NOMO-1 treated with dmso at 0.1 percent for 144 hours (cell line): ENCODE data around the gene SMIM20.

Experiments used
- DNase-seq: peaks from one replicate; lab custom pipeline; 2025; ENCODE audit not compliant: unreplicated experiment; lab: John Stamatoyannopoulos, UW

The SMIM20 gene

GRCh38 chr4:25925486-25926201, 11.6 kb downstream of the SMIM20 start:
- peak; percentile 13 for DNase-seq

GRCh38 chr4:25926462-25926861, 12.4 kb downstream of the SMIM20 start:
- DNase-seq = no peak

- DNase-seq = no peak
These were observed 13.6 kb downstream of the SMIM20 start for GRCh38 chr4:25927361-25928195.

GRCh38 chr4:25928379-25929297, 14.6 kb downstream of the SMIM20 start:
- DNase-seq = peak; percentile 58

GRCh38 chr4:25929298-25929686, 15.3 kb downstream of the SMIM20 start:
- DNase-seq = no peak

GRCh38 chr4:25930731-25931354, 16.8 kb downstream of the SMIM20 start:
- DNase-seq = no peak

- DNase-seq = no peak
These were observed 22.7 kb downstream of the SMIM20 start for GRCh38 chr4:25936696-25937095.

GRCh38 chr4:25937801-25938200, 23.8 kb downstream of the SMIM20 start:
- DNase-seq = no peak

GRCh38 chr4:25938366-25938765, 24.3 kb downstream of the SMIM20 start:
- DNase-seq = no peak

- no peak for DNase-seq
These were observed 24.8 kb downstream of the SMIM20 start for GRCh38 chr4:25938787-25939186.

GRCh38 chr4:25939330-25939729, 25.3 kb downstream of the SMIM20 start:
- no peak for DNase-seq

GRCh38 chr4:25941457-25942221, 27.6 kb downstream of the SMIM20 start:
- DNase-seq = no peak

- DNase-seq = no peak
These were observed 29.3 kb downstream of the SMIM20 start for GRCh38 chr4:25943312-25943711.

GRCh38 chr4:25943805-25944204, 29.8 kb downstream of the SMIM20 start:
- DNase-seq = no peak

- no peak for DNase-seq
These were observed 34.0 kb downstream of the SMIM20 start for GRCh38 chr4:25948051-25948450.

GRCh38 chr4:25949173-25949748, 35.2 kb downstream of the SMIM20 start:
- no peak for DNase-seq

GRCh38 chr4:25949994-25950393, 36.0 kb downstream of the SMIM20 start:
- no peak for DNase-seq

GRCh38 chr4:25950461-25951389, 36.7 kb downstream of the SMIM20 start:
- DNase-seq = no peak
